Motor neuron (in vitro differentiated cells): ENCODE data around the gene KRT38. TPM values are rescaled to one million over a fixed set of nuclear protein-coding genes. Genes with fewer than 3 reads are reported as not detected.

ENCODE experiments used
- ATAC-seq, 8 experiments: fragments of 200-7000 bp; cut with Tn5 transposase; replicated peaks in 6 of 8; 2 replicates each; pipeline ENCODE4 v1.8.0; 2021; ENCODE audit warnings: mild to moderate bottlenecking in 8 of 8, moderate library complexity in 8 of 8
- H3K27ac ChIP-seq, 2 donors: fragments of 250-450 bp; sonication (Bioruptor Pico); 2 replicates each; pipeline ENCODE4 v1.9.0; 2021; ENCODE audit warnings: antibody characterized with exemption in 2 of 2, mild to moderate bottlenecking in 2 of 2, moderate library complexity in 1 of 2
- H3K4me1 ChIP-seq, 2 donors: fragments of 250-450 bp; sonication (Bioruptor Pico); replicated peaks in 1 of 2; 2 replicates each; pipeline ENCODE4 v1.6.1; 2021; ENCODE audit warnings: antibody characterized with exemption in 2 of 2, mild to moderate bottlenecking in 2 of 2, moderate library complexity in 1 of 2
- H3K4me3 ChIP-seq, 5 donors: fragments of 250-450 bp; sonication (Bioruptor Pico); 2 replicates each; pipeline ENCODE4 v1.9.0; 2021; ENCODE audit warnings: antibody characterized with exemption in 5 of 5, mild to moderate bottlenecking in 5 of 5, moderate library complexity in 4 of 5
- WGBS, 10 experiments: fragments of 450-650 bp; shearing (Covaris generic); methylation state at CpG; one replicate each; pipeline ENCODE4 v1.0.0; 2022; 5-methylcytosine and 5-hydroxymethylcytosine counted together
- in situ Hi-C, 9 experiments: fragments of 400-800 bp; cut with MboI; loops; one replicate each; pipeline ENCODE4 v1.15.0; 2021; ENCODE audit warnings: low sequenced_read_pairs in 9 of 9, low pct_unique_long_range_greater_than_20kb in 2 of 9; ENCODE audit not compliant: unreplicated experiment in 9 of 9
- total RNA-seq, 8 experiments: library from RNA; unstranded; fragments of 300-600 nt; gene quantifications; 2 replicates each; pipeline versions ENCODE4 v1.2.3 to v1.2.4, GENCODE V29; 2022

Gene KRT38
- total RNA-seq, 8 experiments from 2014 or later = 0.11 to 0.92 (median 0.71) TPM; not detected in 5

DNA sequence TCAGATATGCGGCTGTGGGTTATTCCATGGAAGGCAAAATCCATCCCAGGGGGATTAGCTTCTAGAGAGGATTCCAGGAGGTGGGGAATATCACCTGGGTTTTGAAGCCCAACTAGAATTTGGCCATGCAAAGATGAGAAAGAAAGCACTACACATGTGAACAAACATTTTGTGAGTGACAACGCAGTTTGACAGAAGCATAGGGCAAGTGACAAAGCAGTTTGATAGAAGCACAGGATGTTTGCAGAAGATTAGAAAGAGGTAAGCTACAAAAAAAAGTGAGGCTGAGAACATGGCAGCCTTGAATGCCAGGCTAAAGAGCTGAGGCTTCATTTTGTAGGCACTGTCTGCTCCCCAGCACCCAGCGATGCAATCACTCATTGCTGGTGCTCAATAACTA lies 12.3 kb upstream of the KRT38 start:
- no peak for ATAC-seq
- no peaks in the 10 kb centered on the region for H3K4me1 ChIP-seq
- in situ Hi-C loops = no loop called here
- H3K27ac ChIP-seq = no peak overlapping the region
- WGBS, 10 experiments = 43 to 100% (median 86%) methylated on average over 1 to 3 of the region's 3 CpGs; no CpG with 5 or more reads in 3 of the 10 experiments
- H3K4me3 ChIP-seq = no peak overlapping the region

DNA sequence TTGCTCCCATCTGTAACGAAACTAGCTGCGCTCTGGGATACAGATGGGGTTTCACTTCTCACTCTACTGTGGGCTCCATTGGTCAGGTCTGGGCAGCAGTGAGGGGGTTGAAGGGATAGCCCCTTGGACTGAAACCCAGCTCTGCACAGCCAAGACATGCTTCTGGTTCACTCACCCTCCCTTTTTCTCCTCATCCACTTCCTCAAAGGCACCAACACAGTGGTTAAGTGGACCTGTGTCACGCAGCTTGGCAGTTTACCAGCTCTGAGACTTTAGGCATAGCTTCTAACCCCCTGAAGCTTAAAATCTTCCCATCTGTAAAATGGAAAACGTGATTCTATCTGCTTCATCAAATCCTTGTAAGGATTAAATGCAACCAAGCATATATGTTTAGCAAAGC lies 11.5 kb upstream of the KRT38 start:
- Histone ChIP-seq H3K4me1 (no peaks in the 10 kb centered on the region), H3K4me3 (no peak overlapping the region), H3K27ac (no peak overlapping the region)
- ATAC-seq = no peak
- in situ Hi-C loops = no loop called here
- 0 to 69% (median 4%) methylated on average over 1 to 4 of the region's 4 CpGs; no CpG with 5 or more reads in 2 of the 10 experiments for WGBS, 10 experiments

DNA sequence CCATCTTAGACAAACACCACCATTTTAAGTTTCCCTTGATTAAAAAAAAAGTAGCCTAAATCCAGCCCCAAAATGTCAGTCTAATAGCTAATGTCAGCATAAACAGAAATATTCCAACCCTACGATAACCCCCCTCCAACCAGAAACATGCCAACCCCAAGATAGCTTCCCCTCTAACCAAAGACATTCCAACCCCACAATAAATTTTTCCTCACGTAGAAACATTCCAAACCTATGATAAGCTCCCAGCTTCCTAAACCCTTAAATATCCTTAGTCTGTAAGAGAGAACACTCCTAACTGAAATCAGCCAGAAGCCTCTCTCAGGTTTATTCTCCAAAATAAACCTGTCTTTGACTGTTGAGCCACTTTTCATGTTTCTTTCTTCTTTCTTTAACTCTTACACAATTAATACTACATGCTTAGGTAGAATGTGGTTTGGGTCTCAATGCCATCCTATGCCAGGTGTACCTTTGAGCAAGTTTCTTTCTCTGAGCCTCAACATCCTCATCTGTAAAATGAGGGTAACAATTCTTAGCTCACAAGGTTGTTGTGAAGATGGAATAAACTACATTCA lies 10.5 kb upstream of the KRT38 start:
- Histone ChIP-seq H3K27ac (no peak overlapping the region), H3K4me3 (no peak overlapping the region), H3K4me1 (no peaks in the 10 kb centered on the region)
- no peak for ATAC-seq
- in situ Hi-C loops = no loop called here
- WGBS, 10 experiments = 28 to 100% (median 85%) methylated on average over 1 to 2 of the region's 2 CpGs; no CpG with 5 or more reads in 4 of the 10 experiments

DNA sequence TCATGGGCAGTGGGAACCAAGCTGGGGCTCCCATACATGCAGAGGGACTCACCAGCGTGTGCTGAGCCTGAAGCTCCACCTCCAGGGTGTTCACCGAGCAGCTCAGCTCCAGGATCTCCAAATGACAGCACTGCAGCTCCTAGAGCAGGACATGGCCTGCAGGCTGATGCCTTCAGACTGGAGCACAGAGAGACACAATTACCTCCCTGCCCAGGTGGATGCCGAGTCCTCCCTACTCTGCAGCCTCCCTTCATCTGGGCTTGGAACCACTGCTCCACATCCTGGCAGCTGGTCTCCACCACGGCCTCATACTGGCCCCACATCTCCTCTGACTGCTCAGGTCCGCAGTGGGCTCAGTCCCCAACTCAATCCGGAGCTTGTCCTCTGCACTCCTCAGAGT lies 8.2 kb upstream of the KRT38 start:
- Histone ChIP-seq H3K4me1 (no peaks in the 10 kb centered on the region), H3K27ac (no peak overlapping the region), H3K4me3 (no peak overlapping the region)
- 20 to 100% (median 91%) methylated on average over 1 to 5 of the region's 6 CpGs; no CpG with 5 or more reads in 4 of the 10 experiments for WGBS, 10 experiments
- in situ Hi-C loops = no loop called here
- no peak for ATAC-seq

DNA sequence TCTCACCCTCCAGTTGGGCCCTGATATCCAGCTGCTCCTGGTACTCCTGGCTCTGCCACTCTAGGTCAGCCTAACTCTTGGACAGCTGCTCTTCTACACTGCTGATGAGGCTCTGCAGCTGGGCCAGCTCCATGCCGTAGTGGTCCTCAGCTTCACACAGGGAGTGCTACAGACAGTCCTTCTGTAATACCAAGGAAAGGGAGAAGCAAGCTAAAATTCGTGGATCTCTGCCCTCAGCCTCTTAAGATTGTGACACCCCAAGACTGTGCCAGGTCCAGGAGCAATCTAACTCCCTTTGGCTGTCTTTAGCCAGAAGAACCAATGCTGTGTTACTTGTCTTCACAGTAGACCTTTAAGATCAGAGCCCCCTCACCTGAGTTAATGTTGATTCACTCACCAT lies 7.7 kb upstream of the KRT38 start:
- ATAC-seq = no peak
- in situ Hi-C loops = no loop called here
- peaks cover 0 to under 1% of the 10 kb centered on the region in 2 donors for H3K4me1 ChIP-seq
- WGBS, 10 experiments = 100% methylated on average over 1 of the region's 2 CpGs; no CpG with 5 or more reads in 8 of the 10 experiments
- no peak overlapping the region for H3K4me3 ChIP-seq
- no peak overlapping the region for H3K27ac ChIP-seq

DNA sequence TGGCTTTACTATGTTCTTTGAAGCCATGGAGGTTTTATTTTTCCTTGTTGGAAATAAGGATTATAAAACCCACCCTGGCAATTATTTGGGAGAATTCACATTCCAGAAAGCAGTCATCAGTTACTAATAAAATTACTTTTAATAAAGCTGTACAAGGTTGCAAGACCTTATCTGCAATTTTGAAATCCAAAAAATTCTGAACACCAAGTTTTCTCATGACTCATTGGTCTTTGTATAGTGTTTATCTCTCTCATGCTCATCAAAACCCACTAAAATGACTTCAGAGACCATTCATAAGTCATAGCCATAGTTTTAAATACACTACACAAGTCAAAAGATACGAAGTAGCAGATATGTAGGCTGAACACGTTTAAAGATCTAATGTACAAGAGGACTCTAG lies 6.0 kb upstream of the KRT38 start:
- Histone ChIP-seq H3K4me1 (peaks cover 10 to 17% of the 10 kb centered on the region in 2 donors), H3K27ac (no peak overlapping the region), H3K4me3 (no peak overlapping the region)
- 0 to 94% (median 60%) methylated on average over 1 to 2 of the region's 2 CpGs; no CpG with 5 or more reads in 2 of the 10 experiments for WGBS, 10 experiments
- no peak for ATAC-seq
- in situ Hi-C loops = no loop called here

DNA sequence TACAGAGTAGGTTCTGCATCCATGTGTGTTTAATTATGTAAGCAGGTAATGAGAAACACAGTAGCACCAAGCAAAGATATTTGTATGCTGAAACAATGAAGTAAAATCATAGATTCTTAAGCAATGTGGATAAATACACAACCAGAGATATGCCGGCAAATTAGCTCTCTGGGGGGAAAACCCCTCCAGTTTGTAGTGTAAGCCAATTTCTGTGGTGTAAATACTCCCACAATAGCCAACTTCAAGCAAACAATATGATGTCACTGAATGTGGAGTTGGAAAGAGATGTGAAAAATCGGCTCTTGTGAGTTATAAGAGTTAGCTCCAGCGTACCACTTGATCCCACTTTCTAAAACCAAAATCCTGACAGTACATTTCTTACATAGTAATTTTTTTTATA lies 3.9 kb upstream of the KRT38 start:
- Histone ChIP-seq H3K4me1 (peaks cover 10 to 17% of the 10 kb centered on the region in 2 donors), H3K27ac (no peak overlapping the region), H3K4me3 (no peak overlapping the region)
- 0 to 100% (median 80%) methylated on average over 1 to 3 of the region's 3 CpGs; no CpG with 5 or more reads in 1 of the 10 experiments for WGBS, 10 experiments
- in situ Hi-C loops = no loop called here
- no peak for ATAC-seq

DNA sequence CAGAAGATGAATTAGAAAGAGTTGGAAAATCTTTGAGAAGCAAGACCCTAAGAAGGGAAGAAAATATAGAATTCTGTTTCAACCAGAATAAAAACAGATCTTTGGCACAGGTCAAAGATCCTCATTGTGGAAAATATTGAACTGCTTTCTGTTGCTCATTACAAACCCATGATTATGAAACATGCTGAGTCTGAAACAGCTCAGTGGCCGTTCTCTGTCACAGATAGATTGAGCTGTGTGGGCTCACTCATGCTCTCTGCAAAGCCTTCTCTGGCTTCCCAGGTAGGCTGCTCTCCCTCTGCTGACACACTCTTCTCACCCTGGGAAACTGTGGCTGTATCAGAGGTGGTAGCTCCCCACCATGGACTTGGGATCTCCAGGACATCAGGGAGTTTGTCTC lies 3.4 kb upstream of the KRT38 start:
- H3K4me3 ChIP-seq = no peak overlapping the region
- H3K27ac ChIP-seq = no peak overlapping the region
- in situ Hi-C loops = no loop called here
- WGBS, 10 experiments = 0 to 100% (median 92%) methylated on average over 1 of the region's 1 CpG; no CpG with 5 or more reads in 2 of the 10 experiments
- ATAC-seq = no peak
- H3K4me1 ChIP-seq = peaks cover 10 to 17% of the 10 kb centered on the region in 2 donors

DNA sequence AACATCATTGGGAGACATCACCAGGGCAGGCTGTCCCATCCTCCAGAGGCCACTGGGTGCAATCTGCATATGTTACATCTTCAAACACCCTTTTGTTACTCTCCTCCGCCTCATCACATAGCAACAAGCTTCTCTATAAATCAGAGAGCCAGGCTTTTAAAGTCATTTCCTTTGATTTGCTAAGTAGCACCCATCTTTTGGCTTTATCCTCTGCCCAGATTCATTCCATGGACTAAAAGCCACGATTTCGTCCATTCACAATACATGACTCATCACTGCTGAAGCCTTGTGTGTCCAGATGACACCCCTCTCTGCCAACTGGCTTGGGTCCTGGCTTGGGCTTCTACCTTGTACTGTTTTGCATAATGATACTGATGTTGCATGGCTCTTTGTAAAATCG lies 2.0 kb upstream of the KRT38 start:
- WGBS, 10 experiments = 6 to 60% (median 22%) methylated on average over 1 to 3 of the region's 4 CpGs; no CpG with 5 or more reads in 1 of the 10 experiments
- ATAC-seq = peak in 7 of 8 experiments; percentile 68 to 97 (median 89)
- no peak overlapping the region for H3K4me3 ChIP-seq
- H3K4me1 ChIP-seq = peaks cover 10 to 17% of the 10 kb centered on the region in 2 donors
- peak overlapping the region in 1 of 2 donors; percentile 80 for H3K27ac ChIP-seq
- in situ Hi-C loops = no loop called here

DNA sequence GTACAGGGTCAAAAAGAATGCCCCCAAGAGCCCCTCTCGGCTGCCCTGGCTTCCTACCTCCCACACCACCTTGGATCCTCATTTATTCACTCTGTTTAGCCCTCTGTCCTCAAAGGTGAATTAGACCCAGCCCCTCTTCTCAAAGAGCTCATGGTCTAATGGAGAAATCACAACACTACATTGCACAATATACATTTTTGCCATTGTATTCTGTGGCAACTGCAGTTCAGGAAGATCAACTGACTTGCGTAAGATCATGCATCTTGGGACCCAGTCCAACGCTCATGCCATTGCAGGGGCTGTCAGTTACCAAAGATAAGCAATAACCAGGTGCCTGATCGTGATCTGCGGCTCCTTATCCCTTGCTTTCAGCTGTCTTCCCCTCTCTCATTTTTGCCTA lies 1.4 kb downstream of the KRT38 start:
- no peak overlapping the region for H3K27ac ChIP-seq
- H3K4me3 ChIP-seq = no peak overlapping the region
- in situ Hi-C loops = no loop called here
- H3K4me1 ChIP-seq = peaks cover 14 to 23% of the 10 kb centered on the region in 2 donors
- no peak for ATAC-seq
- WGBS, 10 experiments = 70 to 100% (median 86%) methylated on average over 2 to 5 of the region's 5 CpGs; no CpG with 5 or more reads in 5 of the 10 experiments

DNA sequence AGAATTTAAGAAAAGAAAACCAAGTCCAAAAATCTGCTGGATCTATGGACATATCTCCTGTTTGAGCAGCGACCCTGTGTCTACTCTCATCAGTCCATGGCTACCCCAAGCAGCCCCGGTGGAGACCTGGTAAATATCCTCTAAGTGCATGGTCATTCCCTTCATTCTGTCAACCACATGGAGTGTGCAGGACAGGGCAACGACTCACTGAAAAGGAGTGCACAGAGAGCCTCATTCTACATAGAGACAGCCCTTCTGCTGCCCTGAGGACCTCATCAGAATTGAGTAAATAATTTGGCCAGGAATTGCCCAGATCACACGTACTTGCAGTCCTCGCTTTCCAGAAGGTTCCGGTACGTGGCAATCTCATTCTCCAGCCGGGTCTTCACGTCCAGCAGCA lies 3.0 kb downstream of the KRT38 start:
- no peak overlapping the region for H3K4me3 ChIP-seq
- in situ Hi-C loops = no loop called here
- H3K4me1 ChIP-seq = peaks cover 18 to 26% of the 10 kb centered on the region in 2 donors
- 30 to 95% (median 76%) methylated on average over 1 to 9 of the region's 9 CpGs; no CpG with 5 or more reads in 2 of the 10 experiments for WGBS, 10 experiments
- no peak for ATAC-seq
- no peak overlapping the region for H3K27ac ChIP-seq

DNA sequence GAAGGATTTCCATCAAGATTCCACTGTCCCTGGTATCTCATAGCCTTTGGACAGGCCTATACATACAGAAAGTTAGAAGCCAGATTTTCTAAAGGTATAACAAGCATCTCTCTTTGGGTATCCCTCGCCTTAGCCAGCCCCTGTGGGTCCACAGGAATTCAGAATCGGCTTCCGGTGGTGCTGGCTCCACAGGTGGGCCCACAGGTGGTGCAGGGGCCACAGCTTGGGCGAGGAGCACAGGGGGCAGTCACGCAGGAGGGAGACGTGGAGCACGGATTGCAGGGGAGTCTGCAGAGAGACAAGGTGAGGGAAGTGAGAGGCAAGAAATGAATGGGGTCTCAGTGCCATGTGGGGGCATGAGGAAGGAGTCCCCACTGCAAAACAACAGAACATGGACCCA lies 3.5 kb downstream of the KRT38 start:
- in situ Hi-C loops = no loop called here
- ATAC-seq = no peak
- Histone ChIP-seq H3K4me3 (no peak overlapping the region), H3K27ac (no peak overlapping the region), H3K4me1 (peaks cover 12 to 21% of the 10 kb centered on the region in 2 donors)
- WGBS, 10 experiments = 25 to 100% (median 85%) methylated on average over 1 to 6 of the region's 7 CpGs; no CpG with 5 or more reads in 4 of the 10 experiments

DNA sequence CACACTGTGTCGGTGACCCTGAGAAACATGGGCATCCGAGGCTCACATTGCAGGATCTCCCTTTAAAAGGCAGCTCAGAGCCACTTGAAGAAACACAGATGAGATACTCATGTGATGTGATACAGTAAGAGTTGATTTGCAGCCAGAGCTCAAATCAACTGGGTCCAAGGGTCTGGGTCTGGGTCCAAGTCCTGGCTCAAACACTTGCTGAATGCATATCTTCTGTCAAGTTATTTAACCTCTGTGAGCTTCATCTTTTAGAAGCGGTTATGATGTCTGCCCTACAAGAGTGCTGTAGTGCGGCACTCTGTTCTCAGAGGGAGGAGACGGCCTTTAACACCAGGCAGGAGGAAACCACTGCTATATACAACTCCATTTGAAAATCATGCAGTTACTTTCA lies 6.4 kb downstream of the KRT38 start:
- Histone ChIP-seq H3K27ac (no peak overlapping the region), H3K4me1 (peaks cover 12 to 16% of the 10 kb centered on the region in 2 donors), H3K4me3 (no peak overlapping the region)
- WGBS, 10 experiments = 40 to 90% (median 77%) methylated on average over 1 to 4 of the region's 5 CpGs; no CpG with 5 or more reads in 4 of the 10 experiments
- in situ Hi-C loops = no loop called here
- peak in 4 of 8 experiments; percentile 7 to 20 (median 10) for ATAC-seq

DNA sequence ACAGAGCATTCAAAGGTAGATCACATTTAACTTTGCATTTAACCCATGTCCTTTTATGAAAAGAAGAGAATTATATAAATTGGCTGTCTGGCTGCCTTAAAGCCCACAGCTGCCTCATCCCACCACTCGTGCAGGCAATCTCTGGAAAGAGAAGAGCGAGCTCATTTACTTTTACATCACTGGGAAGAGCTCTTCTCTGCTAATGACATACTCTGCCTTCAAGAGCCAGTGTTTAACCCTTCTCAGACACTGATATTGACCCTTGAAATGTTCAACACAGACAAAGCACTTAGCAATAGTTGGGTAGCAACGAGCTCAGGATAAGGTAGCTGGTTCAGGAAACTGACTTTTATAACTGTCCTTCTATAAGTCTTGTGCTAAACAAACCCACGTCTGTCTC lies 6.8 kb downstream of the KRT38 start:
- WGBS, 10 experiments = 0 to 61% (median 47%) methylated on average over 1 to 4 of the region's 4 CpGs; no CpG with 5 or more reads in 3 of the 10 experiments
- in situ Hi-C loops = no loop called here
- Histone ChIP-seq H3K27ac (no peak overlapping the region), H3K4me3 (no peak overlapping the region), H3K4me1 (peaks cover 12 to 18% of the 10 kb centered on the region in 2 donors)
- ATAC-seq = peak in 5 of 8 experiments; percentile 63 to 81 (median 65)
